Heart right ventricle (tissue), 16 donors: Measurements from ENCODE around the gene SBF2. TPM values are rescaled to one million over a fixed set of nuclear protein-coding genes. Genes with fewer than 3 reads are reported as not detected.

Source experiments
- ATAC-seq, 8 donors: fragments of 200-7000 bp; cut with Tn5 transposase; one replicate each; pipeline ENCODE4 v1.9.1; 2020; ENCODE audit warnings: mild to moderate bottlenecking in 8 of 8, moderate library complexity in 8 of 8, moderate number of reproducible peaks in 1 of 8
- DNase-seq, 2 donors: peaks; one replicate each; pipeline ENCODE4 v3.0.0-alpha.2; 2020
- H3K27ac ChIP-seq, 10 donors: fragments of 200-600 bp; sonication (generic) in 2 of 10; one replicate each; pipeline versions ENCODE4 v1.5.0 to v1.8.0; 2020 to 2022; ENCODE audit warnings: mild to moderate bottlenecking in 3 of 10
- H3K27me3 ChIP-seq, 7 donors: fragments of 200-600 bp; one replicate each; pipeline ENCODE4 v1.8.0; 2021 to 2022; ENCODE audit warnings: mild to moderate bottlenecking in 2 of 7
- H3K36me3 ChIP-seq, 9 donors: fragments of 200-600 bp; sonication (generic) in 1 of 9; one replicate each; pipeline versions ENCODE4 v1.5.0 to v1.8.0; 2020 to 2022; ENCODE audit warnings: mild to moderate bottlenecking in 2 of 9
- H3K4me1 ChIP-seq, 9 donors: fragments of 200-600 bp; sonication (generic) in 1 of 9; one replicate each; pipeline versions ENCODE4 v1.5.0 to v1.8.0; 2020 to 2022; ENCODE audit warnings: mild to moderate bottlenecking in 4 of 9
- H3K4me3 ChIP-seq, 10 donors: fragments of 200-600 bp; sonication (generic) in 2 of 10; one replicate each; pipeline versions ENCODE4 v1.5.0 to v1.8.0; 2020 to 2022; ENCODE audit warnings: mild to moderate bottlenecking in 7 of 10, moderate library complexity in 2 of 10
- H3K9me3 ChIP-seq, 11 donors: fragments of 200-600 bp in 10 of 11; sonication (generic) in 2 of 11; one replicate each; pipeline versions ENCODE4 v1.5.0 to v1.8.0; 2013 to 2022; ENCODE audit warnings: mild to moderate bottlenecking in 2 of 11, control low read depth in 1 of 11, moderate library complexity in 1 of 11
- WGBS, 2 donors: extraction: QIAGEN DNeasy Blood & Tissue Kit; methylation state at CpG; one replicate each; pipeline ENCODE4 v1.1.7; 2013; ENCODE audit warnings: inconsistent platforms in 1 of 2; 5-methylcytosine and 5-hydroxymethylcytosine counted together
- intact Hi-C, 10 donors: fragments of 100-400 bp; cut with DNase I; formaldehyde crosslinking; loops; one replicate each; pipeline versions ENCODE4 v1.11.1 to v1.14.2; 2022
- polyA plus RNA-seq, 2 donors: library from polyadenylated mRNA; stranded (reverse); fragments of 200-250 nt; gene quantifications; one replicate each; pipeline ENCODE4 v1.2.3, GENCODE V29; 2013
- total RNA-seq, 10 donors: library from RNA; stranded (reverse); fragmentation: NEBNext Ultra II Directional in 3 of 10; extraction: Animal tissue kit (Norgen Biotek cat#: 25700) in 3 of 10; gene quantifications; one replicate each; pipeline versions ENCODE4 v1.2.1 to v1.2.4, GENCODE V29; 2021 to 2023
- TF ChIP-seq, protein P1 (sequence below), 9 donors: fragments of 200-600 bp; sonication (generic) in 2 of 9; IDR thresholded peaks; one replicate each; pipeline versions ENCODE4 v1.5.0 to v1.8.0; 2021 to 2022; ENCODE audit warnings: antibody characterized with exemption in 9 of 9, mild to moderate bottlenecking in 5 of 9, moderate library complexity in 1 of 9
- donor health status: Arrhythmogenic right ventricular cardiomyopathy.
- donor health status: ischemic (EF 13 %, LVEDD 7.1; RV severe dilation, severe dysfunction).
- donor health status: healthy with polysubstance abuse.
- donor health status: DM: no; HTN: yes; CAD: no.
- donor health status: DM: no; HTN: no; CAD: no.
- donor health status: ischemic (EF 25% LVEDD 6.9; RV normal size, moderate dysfunction).
- donor health status: ischemic (EF 25% LVEDD 5.7; RV mildly dilated, moderate dysfunction).
- donor health status: healthy.
- donor health status: DM: yes; HTN: yes; CAD: no.
- donor health status: Ischemic cardiomyopathy.
- donor health status: ischemic (EF 35%, LVEDD 5.7; RV mildly dilated, moderate dysfunction).
- donor health status: nonischemic (EF 11% LVEDD 7.7; RV severe dilation, severe dysfunction).
- donor health status: DM: yes; HTN: yes; CAD: no.
- donor health status: PGD.
- donor health status: ischemic (EF 29% LVEDD 5.4; RV normal size, mild dysfunction).
- donor health status: nonischemic (EF 23%, LVEDD 6.1; RV moderate dilation, normal function).

SBF2 gene
- total and polyA plus RNA-seq, 12 donors = 8.9 to 27.1 (median 21.2) TPM

DNA sequence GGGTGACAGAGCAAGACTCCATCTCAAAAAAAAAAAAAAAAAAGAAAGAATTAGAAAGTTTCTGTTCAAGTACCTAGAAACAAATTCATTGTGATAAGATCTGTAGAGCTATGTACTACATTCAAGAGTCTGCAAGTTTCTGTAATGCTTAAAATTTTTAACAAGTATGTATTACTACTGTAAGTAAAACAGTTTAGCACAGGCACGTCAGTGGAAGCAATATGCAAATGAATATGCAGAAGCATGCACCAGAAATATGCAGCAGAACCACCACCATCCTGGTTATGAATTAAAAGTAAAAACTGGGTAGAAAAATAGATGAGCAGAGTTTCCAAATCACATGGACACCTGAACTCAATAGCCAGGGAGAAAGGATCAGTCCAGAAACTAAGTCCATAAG is 19.3 kb downstream of the SBF2 start:
- Histone ChIP-seq H3K4me1 (peaks cover 0 to 12% (median 0%) of the 10 kb centered on the region in 9 donors), H3K36me3 (no peaks in the 10 kb centered on the region), H3K27me3 (no peaks in the 10 kb centered on the region), H3K27ac (no peak overlapping the region), H3K4me3 (no peak overlapping the region), H3K9me3 (no peaks in the 10 kb centered on the region)
- WGBS, 2 donors = 84 to 92% methylated on average over 1 of the region's 1 CpG
- DNase-seq (no peak), ATAC-seq (no peak)
- intact Hi-C loops = no loop called here
- TF ChIP-seq, protein P1, sequence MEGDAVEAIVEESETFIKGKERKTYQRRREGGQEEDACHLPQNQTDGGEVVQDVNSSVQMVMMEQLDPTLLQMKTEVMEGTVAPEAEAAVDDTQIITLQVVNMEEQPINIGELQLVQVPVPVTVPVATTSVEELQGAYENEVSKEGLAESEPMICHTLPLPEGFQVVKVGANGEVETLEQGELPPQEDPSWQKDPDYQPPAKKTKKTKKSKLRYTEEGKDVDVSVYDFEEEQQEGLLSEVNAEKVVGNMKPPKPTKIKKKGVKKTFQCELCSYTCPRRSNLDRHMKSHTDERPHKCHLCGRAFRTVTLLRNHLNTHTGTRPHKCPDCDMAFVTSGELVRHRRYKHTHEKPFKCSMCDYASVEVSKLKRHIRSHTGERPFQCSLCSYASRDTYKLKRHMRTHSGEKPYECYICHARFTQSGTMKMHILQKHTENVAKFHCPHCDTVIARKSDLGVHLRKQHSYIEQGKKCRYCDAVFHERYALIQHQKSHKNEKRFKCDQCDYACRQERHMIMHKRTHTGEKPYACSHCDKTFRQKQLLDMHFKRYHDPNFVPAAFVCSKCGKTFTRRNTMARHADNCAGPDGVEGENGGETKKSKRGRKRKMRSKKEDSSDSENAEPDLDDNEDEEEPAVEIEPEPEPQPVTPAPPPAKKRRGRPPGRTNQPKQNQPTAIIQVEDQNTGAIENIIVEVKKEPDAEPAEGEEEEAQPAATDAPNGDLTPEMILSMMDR (IDR thresholded peaks at IDR 0.05) = no peak

DNA sequence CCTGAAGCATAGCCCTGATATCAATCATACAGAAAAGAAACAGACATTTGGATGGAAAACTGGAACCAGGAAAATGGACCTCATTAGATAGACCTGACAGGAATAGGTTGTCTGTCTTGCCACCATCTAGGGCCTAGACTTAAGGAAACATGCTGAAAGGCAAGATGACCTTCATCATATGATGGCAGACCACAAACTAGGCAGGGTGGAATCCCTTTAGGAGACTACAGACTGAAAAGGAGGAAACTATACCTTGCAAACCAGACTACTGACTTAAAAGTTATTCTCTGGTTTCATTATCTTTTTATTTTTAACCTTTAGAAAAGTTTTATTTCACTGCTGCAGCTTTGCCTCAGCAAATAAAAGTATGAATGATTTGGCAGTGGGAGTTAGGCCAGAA is 20.3 kb downstream of the SBF2 start:
- peaks cover 0 to 12% (median 0%) of the 10 kb centered on the region in 9 donors for H3K4me1 ChIP-seq
- H3K4me3 ChIP-seq = no peak overlapping the region
- no peak for ATAC-seq
- H3K27me3 ChIP-seq = no peaks in the 10 kb centered on the region
- intact Hi-C loops = no loop called here
- no peak for DNase-seq
- no peaks in the 10 kb centered on the region for H3K9me3 ChIP-seq
- no peak overlapping the region for H3K27ac ChIP-seq
- no peaks in the 10 kb centered on the region for H3K36me3 ChIP-seq
- TF ChIP-seq, protein P1 (IDR thresholded peaks at IDR 0.05) = no peak

DNA sequence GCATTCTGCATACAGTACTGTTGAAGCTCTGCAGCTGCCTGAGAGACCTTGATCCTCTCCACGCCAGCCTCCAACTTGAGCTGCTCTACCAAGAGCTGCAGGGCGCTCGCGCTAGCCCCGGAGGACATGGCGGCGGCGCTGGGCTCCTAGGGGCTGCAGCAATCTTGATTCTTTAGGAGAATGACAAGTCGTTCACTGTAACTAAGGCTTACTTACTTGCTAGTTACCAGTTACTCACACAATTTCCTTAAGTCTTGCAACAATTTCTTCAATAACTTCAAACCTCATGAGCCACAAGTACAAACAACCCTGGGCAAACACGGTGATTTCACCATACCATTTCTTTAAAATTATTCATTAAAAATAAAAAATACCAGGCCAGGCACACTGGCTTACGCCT is 21.9 kb downstream of the SBF2 start:
- Histone ChIP-seq H3K4me1 (peaks cover 0 to 19% (median 4%) of the 10 kb centered on the region in 9 donors), H3K36me3 (no peaks in the 10 kb centered on the region), H3K27ac (no peak overlapping the region), H3K27me3 (no peaks in the 10 kb centered on the region), H3K9me3 (no peaks in the 10 kb centered on the region), H3K4me3 (no peak overlapping the region)
- TF ChIP-seq, protein P1 (IDR thresholded peaks at IDR 0.05) = no peak
- intact Hi-C loops = no loop called here
- ATAC-seq (no peak), DNase-seq (no peak)
- WGBS, 2 donors = 96 to 97% methylated on average over 11 of the region's 11 CpGs

DNA sequence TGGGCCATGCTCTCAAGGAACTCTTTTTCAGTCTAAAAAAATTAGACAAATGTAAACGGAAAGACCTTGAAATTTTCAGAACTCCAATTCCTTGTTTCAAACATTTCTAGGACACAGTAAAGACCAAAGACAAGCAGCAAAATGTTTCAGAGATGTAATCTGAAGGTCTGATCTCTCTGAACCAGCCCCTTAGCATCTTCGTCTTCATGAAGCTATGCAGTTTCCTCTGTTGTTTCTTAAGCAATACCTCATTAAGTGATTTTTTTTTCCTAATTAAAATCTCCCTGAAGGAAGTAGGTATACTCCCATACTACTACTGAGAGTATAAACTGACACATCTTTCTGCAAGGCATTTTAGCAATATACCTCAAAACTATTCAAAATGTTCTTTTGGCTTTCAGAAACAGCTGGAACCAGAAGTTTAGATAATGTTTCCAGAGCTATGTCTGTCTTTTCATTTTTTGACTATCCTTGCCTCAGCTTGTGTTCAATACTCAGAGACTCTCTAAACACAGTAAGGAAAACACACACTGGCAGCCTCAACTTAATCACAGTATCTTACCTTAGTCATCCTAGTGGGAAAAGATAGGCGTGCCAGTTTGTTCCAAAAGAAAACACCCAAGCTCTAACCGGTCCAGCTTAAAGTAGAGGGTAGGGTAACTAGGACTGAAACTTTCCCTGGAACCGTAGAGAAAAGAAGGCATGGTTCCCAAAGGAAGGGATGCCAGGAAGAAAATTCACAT is 25.1 kb downstream of the SBF2 start:
- no peak overlapping the region for H3K4me3 ChIP-seq
- H3K36me3 ChIP-seq = no peaks in the 10 kb centered on the region
- TF ChIP-seq, protein P1 (IDR thresholded peaks at IDR 0.05) = no peak
- no peaks in the 10 kb centered on the region for H3K27me3 ChIP-seq
- H3K4me1 ChIP-seq = peaks cover 0 to 20% (median 4%) of the 10 kb centered on the region in 9 donors
- no peak overlapping the region for H3K27ac ChIP-seq
- WGBS, 2 donors = 63 to 88% methylated on average over 5 of the region's 5 CpGs
- no peak for ATAC-seq
- peaks cover 0 to 4% (median 0%) of the 10 kb centered on the region in 11 donors for H3K9me3 ChIP-seq
- no peak for DNase-seq
- intact Hi-C loops = no loop called here
